Stimulated activated CD8-positive, alpha-beta memory T cell treated with anti-CD3 and anti-CD28 coated beads, Interleukin-7, amount 100 ng/mL, for 48 hours (primary cell): ENCODE results near the gene NDRG2.
A peak's percentile ranks its signal among the peaks of the same experiment; 100 is the strongest.
"Not testable (repeated sequence)": the region's sequence is repeated elsewhere in the genome, so short reads cannot be mapped to it uniquely, and the experiment has no call there.

ENCODE experiments used
- DNase-seq, 2 donors: peaks; one replicate each; pipeline ENCODE4 v3.0.0-alpha.2; 2020; ENCODE audit warnings: low read depth in 1 of 2; ENCODE audit errors: extremely low read depth in 1 of 2

Gene NDRG2

GRCh38 chr14:21016413-21017190 lies 8.3 kb downstream of the NDRG2 start:
- DNase-seq, result no peak

GRCh38 chr14:21015312-21015711 lies 9.5 kb downstream of the NDRG2 start:
- DNase-seq, result no peak

GRCh38 chr14:21014761-21015190 lies 10.1 kb downstream of the NDRG2 start:
- DNase-seq, result peak; percentile 40 to 56

- DNase-seq, result no peak
Measured at GRCh38 chr14:21011136-21011535, 13.7 kb downstream of the NDRG2 start.

- DNase-seq, result not testable (repeated sequence)
Measured at GRCh38 chr14:21009721-21010120, 15.1 kb downstream of the NDRG2 start.

- DNase-seq, result no peak
Measured at GRCh38 chr14:21003788-21004346, 21.0 kb downstream of the NDRG2 start.

GRCh38 chr14:21001218-21001617 lies 23.6 kb downstream of the NDRG2 start:
- no peak for DNase-seq

GRCh38 chr14:20999591-20999990 lies 25.3 kb downstream of the NDRG2 start:
- no peak for DNase-seq

GRCh38 chr14:20998674-20999366 lies 26.0 kb downstream of the NDRG2 start, which contains the start of gene SLC39A2:
TSS of gene SLC39A2 (plus strand) at chr14:20999293. CDS start at chr14:20999447, 154 bp downstream.
- DNase-seq, result no peak

- no peak for DNase-seq
Measured at GRCh38 chr14:20998139-20998538, 26.7 kb downstream of the NDRG2 start.

- DNase-seq, result no peak
Measured at GRCh38 chr14:20997564-20997963, 27.3 kb downstream of the NDRG2 start.

GRCh38 chr14:20997115-20997514 lies 27.7 kb downstream of the NDRG2 start:
- DNase-seq, result no peak

GRCh38 chr14:20996521-20996920 lies 28.3 kb downstream of the NDRG2 start:
- no peak for DNase-seq

GRCh38 chr14:20989787-20990600 lies 34.9 kb downstream of the NDRG2 start, which contains the start of gene METTL17:
TSS of gene METTL17 (plus strand) at chr14:20989980. CDS start at chr14:20990003, 23 bp downstream.
- peak; percentile 68 to 88 for DNase-seq

GRCh38 chr14:20989471-20989786 lies 35.4 kb downstream of the NDRG2 start:
- no peak for DNase-seq

- DNase-seq, result no peak
Measured at GRCh38 chr14:20988717-20989470, 36.0 kb downstream of the NDRG2 start.

- DNase-seq, result no peak
Measured at GRCh38 chr14:20986811-20987210, 38.0 kb downstream of the NDRG2 start.

- not testable (repeated sequence) for DNase-seq
Measured at GRCh38 chr14:20985650-20986049, 39.2 kb downstream of the NDRG2 start.

- no peak for DNase-seq
Measured at GRCh38 chr14:20982646-20983369, 42.1 kb downstream of the NDRG2 start.

- DNase-seq, result no peak
Measured at GRCh38 chr14:20980906-20981305, 44.0 kb downstream of the NDRG2 start.
